HepG2 (cell line): ENCODE results near the gene SRF. TPM values are rescaled to one million over a fixed set of nuclear protein-coding genes. Genes with fewer than 3 reads are reported as not detected.
A peak's percentile ranks its signal among the peaks of the same experiment; 100 is the strongest.

Source experiments
- ATAC-seq: fragments of 200-7000 bp; cut with Tn5 transposase; 3 replicates; pipeline ENCODE4 v1.9.1; 2020; ENCODE audit warnings: mild to moderate bottlenecking, moderate library complexity
- BruUV-seq: library from RNA; stranded (reverse); fragments of 400-500 nt; replicated peaks from 2 replicates; lab custom pipeline; 2021; lab: Mats Ljungman, UMichigan
- CTCF ChIA-PET: fragments of 300-600 bp; formaldehyde crosslinking; extraction: SDS; loops from one replicate; lab custom pipeline; 2021; ENCODE audit warnings: low total read pairs, inconsistent platforms, low intra/inter-chr PET ratio; lab: Yijun Ruan, JAX
- POLR2A ChIA-PET: fragments of 350-600 bp; sonication (Branson Sonifier 250); formaldehyde crosslinking; loops from one replicate; lab custom pipeline; 2020; ENCODE audit warnings: antibody characterized with exemption, inconsistent platforms; lab: Yijun Ruan, JAX
- DNase-seq: peaks from one replicate; pipeline ENCODE4 v3.0.0-alpha.2; 2015; ENCODE audit warnings: low spot score
- FAIRE-seq: peaks from 3 replicates; lab custom pipeline; 2011; peaks lifted over from hg19 to GRCh38; lab: Jason Lieb, UNC
- H2AFZ ChIP-seq: one replicate; pipeline ENCODE4 v1.6.1; 2011; ENCODE audit warnings: low read length, inconsistent platforms
- H3K27ac ChIP-seq: fragments of 300-600 bp; 3 replicates; pipeline ENCODE4 v1.8.0; 2011; ENCODE audit warnings: mixed run types, mild to moderate bottlenecking, mixed read lengths, low read length, inconsistent platforms; ENCODE audit not compliant: insufficient read depth; ENCODE audit errors: extremely low read length
- H3K27me3 ChIP-seq, 2 experiments: fragments of 200-600 bp in 1 of 2; 2 replicates in 1 of 2; 3 replicates in 1 of 2; pipeline versions ENCODE4 v1.6.0 to v1.8.0; 2011; ENCODE audit warnings: low read length in 2 of 2, mild to moderate bottlenecking in 2 of 2, moderate library complexity in 2 of 2, inconsistent platforms in 1 of 2; ENCODE audit not compliant: insufficient read depth in 2 of 2, control insufficient read depth in 1 of 2
- H3K36me3 ChIP-seq, 2 experiments: fragments of 200-600 bp in 1 of 2; replicated peaks in 1 of 2; 2 replicates in 1 of 2; 3 replicates in 1 of 2; pipeline versions ENCODE4 v1.5.1 to v1.8.0; 2011; ENCODE audit warnings: low read length in 2 of 2, inconsistent platforms in 1 of 2; ENCODE audit not compliant: insufficient read depth in 2 of 2, control insufficient read depth in 1 of 2
- H3K4me1 ChIP-seq: 2 replicates; pipeline ENCODE4 v1.5.1; 2012; ENCODE audit warnings: low read length, inconsistent platforms; ENCODE audit not compliant: insufficient read depth
- H3K4me2 ChIP-seq: 2 replicates; pipeline ENCODE4 v1.6.0; 2011; ENCODE audit warnings: low read depth, low read length, inconsistent platforms
- H3K4me3 ChIP-seq, 3 experiments: fragments of 200-600 bp in 1 of 3; sonication (generic), shearing (Covaris generic) in 1 of 3; replicated peaks in 1 of 3; 2 replicates each; pipeline ENCODE4 v1.5.1; 2011 to 2016; ENCODE audit warnings: low read length in 3 of 3, inconsistent platforms in 2 of 3, low read depth in 2 of 3, mild to moderate bottlenecking in 2 of 3, control low read depth in 1 of 3, mixed read lengths in 1 of 3; ENCODE audit not compliant: insufficient read depth in 1 of 3
- H3K79me2 ChIP-seq: one replicate; pipeline ENCODE4 v1.6.1; 2011; ENCODE audit warnings: low read length, inconsistent platforms; ENCODE audit not compliant: insufficient read depth
- H3K9ac ChIP-seq: 2 replicates; pipeline ENCODE4 v1.6.0; 2011; ENCODE audit warnings: mild to moderate bottlenecking, low read depth, low read length, inconsistent platforms; ENCODE audit not compliant: insufficient read depth
- H3K9me3 ChIP-seq: 2 replicates; pipeline ENCODE4 v1.5.1; 2012; ENCODE audit warnings: mild to moderate bottlenecking, low read length
- H4K20me1 ChIP-seq: 2 replicates; pipeline ENCODE4 v1.6.0; 2011; ENCODE audit warnings: inconsistent platforms, mild to moderate bottlenecking, low read length, moderate library complexity; ENCODE audit not compliant: insufficient read depth
- CERS6 ChIP-seq: sonication (generic); formaldehyde crosslinking; IDR thresholded peaks from 2 replicates; pipeline ENCODE4 v1.5.0; 2020; ENCODE audit warnings: missing genetic modification reagents
- E2F1 ChIP-seq: sonication (generic); formaldehyde crosslinking; IDR thresholded peaks from 2 replicates; pipeline ENCODE4 v1.5.0; 2020; ENCODE audit warnings: missing genetic modification reagents
- ELF3 ChIP-seq: IDR thresholded peaks from 2 replicates; pipeline ENCODE4 v1.6.1; 2016; ENCODE audit warnings: missing genetic modification reagents, missing compliant biosample characterization
- GLI4 ChIP-seq: sonication (generic); formaldehyde crosslinking; IDR thresholded peaks from 2 replicates; pipeline ENCODE4 v1.5.1; 2020; ENCODE audit warnings: missing genetic modification reagents, mild to moderate bottlenecking, moderate library complexity, borderline replicate concordance
- KLF16 ChIP-seq, 2 experiments: sonication (generic) in 1 of 2; formaldehyde crosslinking in 1 of 2; IDR thresholded peaks; 2 replicates each; pipeline versions ENCODE4 v1.6.1 to v1.8.0; 2016 to 2023; ENCODE audit warnings: missing genetic modification reagents in 2 of 2, missing compliant biosample characterization in 1 of 2
- NAIF1 ChIP-seq: sonication (generic); formaldehyde crosslinking; IDR thresholded peaks from 2 replicates; pipeline ENCODE4 v1.5.0; 2020; ENCODE audit warnings: mild to moderate bottlenecking, missing genetic modification reagents, borderline replicate concordance
- SRY ChIP-seq: sonication (generic); formaldehyde crosslinking; IDR thresholded peaks from 2 replicates; pipeline ENCODE4 v1.8.0; 2022; ENCODE audit warnings: mild to moderate bottlenecking, missing genetic modification reagents
- ZFP1 ChIP-seq: IDR thresholded peaks from 2 replicates; pipeline ENCODE4 v1.6.1; 2016
- ZFP90 ChIP-seq: sonication (generic); formaldehyde crosslinking; IDR thresholded peaks from 2 replicates; pipeline ENCODE4 v1.8.0; 2022; ENCODE audit warnings: missing genetic modification reagents, mild to moderate bottlenecking, inconsistent platforms, borderline replicate concordance
- ZNF446 ChIP-seq: sonication (generic); formaldehyde crosslinking; IDR thresholded peaks from 2 replicates; pipeline ENCODE4 v1.5.0; 2020; ENCODE audit warnings: mild to moderate bottlenecking, missing genetic modification reagents
- ZNF678 ChIP-seq: sonication (generic); formaldehyde crosslinking; IDR thresholded peaks from 2 replicates; pipeline ENCODE4 v1.4.0; 2020; ENCODE audit warnings: mild to moderate bottlenecking, missing genetic modification reagents
- WGBS: methylation state at CpG from one replicate; pipeline ENCODE4 v1.1.6; 2017; ENCODE audit warnings: low lambda C conversion rate; 5-methylcytosine and 5-hydroxymethylcytosine counted together
- in situ Hi-C: cut with HindIII; loops from 2 replicates; pipeline ENCODE4 v1.10.0; 2017; ENCODE audit warnings: low pct_unique_long_range_greater_than_20kb; ENCODE audit not compliant: extremely low pct_ligation_motif_present
- intact Hi-C: fragments of 100-400 bp; cut with micrococcal nuclease; formaldehyde crosslinking; loops from one replicate; pipeline ENCODE4 v1.10.0; 2022; ENCODE audit not compliant: unreplicated experiment
- polyA plus RNA-seq, 8 experiments: library from polyadenylated mRNA; depleted of rRNA in 3 of 8; stranded (reverse) in 7 of 8; unstranded in 1 of 8; fragments of >200 nt; fragmentation: Illumina TruSeq in 4 of 8; extraction: Trizol in 4 of 8; gene quantifications; 2 replicates each; pipeline versions ENCODE4 v1.2.1 to v1.2.3, GENCODE V29; 2011 to 2016; ENCODE audit warnings: low read depth in 4 of 8, missing spikeins in 1 of 8, mixed read lengths in 1 of 8; ENCODE audit not compliant: insufficient read depth in 1 of 8
- total RNA-seq, 5 experiments: library from RNA; depleted of rRNA; stranded (reverse); fragments of >200 nt; fragmentation: Illumina TruSeq; extraction: Trizol; gene quantifications; 2 replicates each; pipeline ENCODE4 v1.2.3, GENCODE V29; 2016; ENCODE audit warnings: low read depth in 1 of 5
- TF ChIP-seq, protein P1 (sequence below): sonication (generic); formaldehyde crosslinking; IDR thresholded peaks from 2 replicates; pipeline ENCODE4 v1.5.0; 2020; ENCODE audit warnings: mild to moderate bottlenecking, missing genetic modification reagents, borderline replicate concordance

The SRF gene
- total and polyA plus RNA-seq, 2 of the 13 experiments (the other 11 are each of a cell fraction or from before 2014, with no cell fraction given) = 25.5 to 44.1 TPM

DNA sequence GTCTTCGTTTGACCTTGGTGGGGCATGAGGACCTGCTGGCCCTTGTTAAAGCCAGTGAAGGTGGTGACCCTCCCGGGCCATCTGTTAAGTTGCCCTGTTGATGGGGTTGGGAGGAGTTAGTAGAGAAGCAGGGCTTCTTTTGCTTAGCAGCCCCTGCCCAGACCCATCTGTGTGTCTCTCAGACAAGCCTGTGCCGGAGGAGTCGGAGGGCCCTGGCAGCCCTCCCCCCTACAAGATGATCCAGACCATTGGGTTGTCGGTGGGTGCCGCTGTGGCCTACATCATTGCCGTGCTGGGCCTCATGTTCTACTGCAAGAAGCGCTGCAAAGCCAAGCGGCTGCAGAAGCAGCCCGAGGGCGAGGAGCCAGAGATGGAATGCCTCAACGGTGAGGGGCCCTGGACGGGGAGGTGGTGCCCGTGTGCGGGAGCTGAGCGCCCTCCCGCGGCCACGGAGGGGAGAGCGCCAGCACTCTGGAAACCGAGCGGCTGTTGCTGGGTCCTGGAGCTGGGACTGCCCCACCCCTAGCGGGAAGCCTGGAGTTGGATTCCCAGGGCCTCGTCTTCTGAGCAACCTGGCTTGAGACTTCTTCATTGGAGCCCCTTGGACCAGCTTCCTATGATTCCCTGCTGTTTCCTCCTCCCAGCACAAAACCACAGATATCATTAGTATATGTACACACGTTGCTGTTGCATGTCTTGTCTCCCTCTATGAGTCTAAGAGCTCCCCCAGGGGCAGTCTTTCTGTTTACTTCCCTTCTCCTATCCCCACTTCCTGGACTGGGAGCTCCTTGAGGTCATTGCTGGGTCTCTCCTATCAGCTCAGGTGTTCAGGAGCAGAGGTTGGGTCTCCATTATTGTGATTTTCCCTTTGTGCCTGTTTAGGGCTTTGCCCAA lies 27.6 kb upstream of the SRF start:
- no TSS peak for BruUV-seq
- H3K27ac ChIP-seq = no peak overlapping the region
- peaks cover 12 to 16% of the 10 kb centered on the region in 2 experiments; a peak in 3 of 5 replicates for H3K36me3 ChIP-seq
- in situ Hi-C loops (loop anchor here (5.0 kb wide), 2 partner anchors 66 to 241 kb away; partner anchors contain the start of gene PTK7), intact Hi-C loops (loop anchor here (1.0 to 2.0 kb wide), 4 partner anchors 65 to 242 kb away; no protein-coding TSS in a partner anchor)
- no peaks in the 10 kb centered on the region for H3K27me3 ChIP-seq
- no peaks in the 10 kb centered on the region for H4K20me1 ChIP-seq
- ATAC-seq (peak; percentile 95), DNase-seq (peak; percentile 76), FAIRE-seq (peak; percentile 73)
- no peak overlapping the region; a peak in 1 of 6 replicates for H3K4me3 ChIP-seq
- H3K9me3 ChIP-seq = no peaks in the 10 kb centered on the region
- H2AFZ ChIP-seq = no peak overlapping the region
- WGBS = 15% methylated on average over 19 of the region's 25 CpGs
- ChIA-PET POLR2A (interaction anchor here (0.6 to 3.5 kb wide), 16 partner anchors 30 to 241 kb away, joined by 3 to 30 read pairs (median 4); partner anchors contain the start of genes CUL7, KLC4, KLHDC3 and MRPL2), CTCF (interaction anchor here (0.6 to 2.1 kb wide), 7 partner anchors 73 to 242 kb away, joined by 3 to 36 read pairs (median 5); no protein-coding TSS in a partner anchor)
- H3K9ac ChIP-seq = no peak overlapping the region
- H3K4me2 ChIP-seq = peak overlapping the region; percentile 39; the same call in 1 of the 2 replicates
- peaks cover 21% of the 10 kb centered on the region for H3K4me1 ChIP-seq
- H3K79me2 ChIP-seq = no peaks in the 10 kb centered on the region
- TF ChIP-seq ZNF446 (CRISPR knock-in tag) (no peak), ZNF678 (CRISPR knock-in tag) (no peak; the same call in 1 of the 2 replicates), KLF16 (CRISPR knock-in tag; IDR thresholded peaks at IDR 0.05) (peak in 1 of 2 experiments; percentile 84; a peak in 1 of 4 replicates), E2F1 (no peak), SRY (CRISPR knock-in tag) (no peak), GLI4 (CRISPR knock-in tag) (no peak), CERS6 (CRISPR knock-in tag) (no peak), ELF3 (CRISPR knock-in tag) (peak; percentile 55), NAIF1 (CRISPR knock-in tag) (no peak), ZFP1 (CRISPR knock-in tag) (0 out of 2 replicates have a peak, but pooled peaks have one; percentile 37), ZFP90 (CRISPR knock-in tag) (peak; percentile 63; the same call in 1 of the 2 replicates)
- TF ChIP-seq, protein P1, sequence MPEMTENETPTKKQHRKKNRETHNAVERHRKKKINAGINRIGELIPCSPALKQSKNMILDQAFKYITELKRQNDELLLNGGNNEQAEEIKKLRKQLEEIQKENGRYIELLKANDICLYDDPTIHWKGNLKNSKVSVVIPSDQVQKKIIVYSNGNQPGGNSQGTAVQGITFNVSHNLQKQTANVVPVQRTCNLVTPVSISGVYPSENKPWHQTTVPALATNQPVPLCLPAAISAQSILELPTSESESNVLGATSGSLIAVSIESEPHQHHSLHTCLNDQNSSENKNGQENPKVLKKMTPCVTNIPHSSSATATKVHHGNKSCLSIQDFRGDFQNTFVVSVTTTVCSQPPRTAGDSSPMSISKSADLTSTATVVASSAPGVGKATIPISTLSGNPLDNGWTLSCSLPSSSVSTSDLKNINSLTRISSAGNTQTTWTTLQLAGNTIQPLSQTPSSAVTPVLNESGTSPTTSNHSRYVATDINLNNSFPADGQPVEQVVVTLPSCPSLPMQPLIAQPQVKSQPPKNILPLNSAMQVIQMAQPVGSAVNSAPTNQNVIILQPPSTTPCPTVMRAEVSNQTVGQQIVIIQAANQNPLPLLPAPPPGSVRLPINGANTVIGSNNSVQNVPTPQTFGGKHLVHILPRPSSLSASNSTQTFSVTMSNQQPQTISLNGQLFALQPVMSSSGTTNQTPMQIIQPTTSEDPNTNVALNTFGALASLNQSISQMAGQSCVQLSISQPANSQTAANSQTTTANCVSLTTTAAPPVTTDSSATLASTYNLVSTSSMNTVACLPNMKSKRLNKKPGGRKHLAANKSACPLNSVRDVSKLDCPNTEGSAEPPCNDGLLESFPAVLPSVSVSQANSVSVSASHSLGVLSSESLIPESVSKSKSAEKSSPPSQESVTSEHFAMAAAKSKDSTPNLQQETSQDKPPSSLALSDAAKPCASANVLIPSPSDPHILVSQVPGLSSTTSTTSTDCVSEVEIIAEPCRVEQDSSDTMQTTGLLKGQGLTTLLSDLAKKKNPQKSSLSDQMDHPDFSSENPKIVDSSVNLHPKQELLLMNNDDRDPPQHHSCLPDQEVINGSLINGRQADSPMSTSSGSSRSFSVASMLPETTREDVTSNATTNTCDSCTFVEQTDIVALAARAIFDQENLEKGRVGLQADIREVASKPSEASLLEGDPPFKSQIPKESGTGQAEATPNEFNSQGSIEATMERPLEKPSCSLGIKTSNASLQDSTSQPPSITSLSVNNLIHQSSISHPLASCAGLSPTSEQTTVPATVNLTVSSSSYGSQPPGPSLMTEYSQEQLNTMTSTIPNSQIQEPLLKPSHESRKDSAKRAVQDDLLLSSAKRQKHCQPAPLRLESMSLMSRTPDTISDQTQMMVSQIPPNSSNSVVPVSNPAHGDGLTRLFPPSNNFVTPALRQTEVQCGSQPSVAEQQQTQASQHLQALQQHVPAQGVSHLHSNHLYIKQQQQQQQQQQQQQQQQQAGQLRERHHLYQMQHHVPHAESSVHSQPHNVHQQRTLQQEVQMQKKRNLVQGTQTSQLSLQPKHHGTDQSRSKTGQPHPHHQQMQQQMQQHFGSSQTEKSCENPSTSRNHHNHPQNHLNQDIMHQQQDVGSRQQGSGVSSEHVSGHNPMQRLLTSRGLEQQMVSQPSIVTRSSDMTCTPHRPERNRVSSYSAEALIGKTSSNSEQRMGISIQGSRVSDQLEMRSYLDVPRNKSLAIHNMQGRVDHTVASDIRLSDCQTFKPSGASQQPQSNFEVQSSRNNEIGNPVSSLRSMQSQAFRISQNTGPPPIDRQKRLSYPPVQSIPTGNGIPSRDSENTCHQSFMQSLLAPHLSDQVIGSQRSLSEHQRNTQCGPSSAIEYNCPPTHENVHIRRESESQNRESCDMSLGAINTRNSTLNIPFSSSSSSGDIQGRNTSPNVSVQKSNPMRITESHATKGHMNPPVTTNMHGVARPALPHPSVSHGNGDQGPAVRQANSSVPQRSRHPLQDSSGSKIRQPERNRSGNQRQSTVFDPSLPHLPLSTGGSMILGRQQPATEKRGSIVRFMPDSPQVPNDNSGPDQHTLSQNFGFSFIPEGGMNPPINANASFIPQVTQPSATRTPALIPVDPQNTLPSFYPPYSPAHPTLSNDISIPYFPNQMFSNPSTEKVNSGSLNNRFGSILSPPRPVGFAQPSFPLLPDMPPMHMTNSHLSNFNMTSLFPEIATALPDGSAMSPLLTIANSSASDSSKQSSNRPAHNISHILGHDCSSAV (CRISPR knock-in tag) = no peak
